Right kidney (tissue), 1 donor: ENCODE data around the gene CCSAP.
"Not testable (repeated sequence)": the region's sequence is repeated elsewhere in the genome, so short reads cannot be mapped to it uniquely, and the experiment has no call there.

Source experiments
- DNase-seq: peaks from one replicate; pipeline ENCODE4 v3.0.0-alpha.2; 2016

The CCSAP gene

GRCh38 chr1:229325853-229326487 lies 16.9 kb downstream of the CCSAP start:
- DNase-seq, result no peak

- DNase-seq, result no peak
Measured at GRCh38 chr1:229325401-229325800, 17.4 kb downstream of the CCSAP start.

GRCh38 chr1:229323885-229324553 lies 18.8 kb downstream of the CCSAP start:
- DNase-seq, result no peak

- DNase-seq, result no peak
Measured at GRCh38 chr1:229323201-229323600, 19.6 kb downstream of the CCSAP start.

- DNase-seq, result no peak
Measured at GRCh38 chr1:229319487-229319886, 23.4 kb downstream of the CCSAP start.

GRCh38 chr1:229318056-229318455 lies 24.8 kb downstream of the CCSAP start:
- no peak for DNase-seq

- DNase-seq, result no peak
Measured at GRCh38 chr1:229316166-229316565, 26.7 kb downstream of the CCSAP start.

GRCh38 chr1:229310833-229311232 lies 32.0 kb downstream of the CCSAP start:
- no peak for DNase-seq

- DNase-seq, result no peak
Measured at GRCh38 chr1:229309684-229310083, 33.2 kb downstream of the CCSAP start.

GRCh38 chr1:229309074-229309473 lies 33.8 kb downstream of the CCSAP start:
- DNase-seq, result no peak

- no peak for DNase-seq
Measured at GRCh38 chr1:229305392-229305791, 37.5 kb downstream of the CCSAP start.

- no peak for DNase-seq
Measured at GRCh38 chr1:229303855-229304254, 39.0 kb downstream of the CCSAP start.

GRCh38 chr1:229302740-229303139 lies 40.1 kb downstream of the CCSAP start:
- no peak for DNase-seq

GRCh38 chr1:229300099-229300757 lies 42.6 kb downstream of the CCSAP start:
- no peak for DNase-seq

GRCh38 chr1:229298887-229299503 lies 43.9 kb downstream of the CCSAP start:
- no peak for DNase-seq

- DNase-seq, result no peak
Measured at GRCh38 chr1:229298420-229298819, 44.4 kb downstream of the CCSAP start.

- DNase-seq, result no peak
Measured at GRCh38 chr1:229297746-229298145, 45.1 kb downstream of the CCSAP start.

GRCh38 chr1:229296541-229296941 lies 46.3 kb downstream of the CCSAP start:
- no peak for DNase-seq

GRCh38 chr1:229295745-229296144 lies 47.1 kb downstream of the CCSAP start:
- no peak for DNase-seq

- no peak for DNase-seq
Measured at GRCh38 chr1:229293528-229294204, 49.2 kb downstream of the CCSAP start.

- DNase-seq, result not testable (repeated sequence)
Measured at GRCh38 chr1:229291686-229292085, 51.2 kb downstream of the CCSAP start.

- no peak for DNase-seq
Measured at GRCh38 chr1:229288516-229288915, 54.3 kb downstream of the CCSAP start.

GRCh38 chr1:229287267-229287666 lies 55.6 kb downstream of the CCSAP start:
- no peak for DNase-seq
